GM12873 (cell line): Measurements from ENCODE around the gene USP5.

Source experiments
- TF ChIP-seq, protein P1 (sequence below): IDR thresholded peaks from 2 replicates; pipeline ENCODE4 v1.5.1; 2012; ENCODE audit warnings: low read depth, mild to moderate bottlenecking, moderate library complexity, low read length, control low read depth; ENCODE audit not compliant: insufficient read depth; ENCODE audit errors: missing control alignments

USP5 gene

DNA sequence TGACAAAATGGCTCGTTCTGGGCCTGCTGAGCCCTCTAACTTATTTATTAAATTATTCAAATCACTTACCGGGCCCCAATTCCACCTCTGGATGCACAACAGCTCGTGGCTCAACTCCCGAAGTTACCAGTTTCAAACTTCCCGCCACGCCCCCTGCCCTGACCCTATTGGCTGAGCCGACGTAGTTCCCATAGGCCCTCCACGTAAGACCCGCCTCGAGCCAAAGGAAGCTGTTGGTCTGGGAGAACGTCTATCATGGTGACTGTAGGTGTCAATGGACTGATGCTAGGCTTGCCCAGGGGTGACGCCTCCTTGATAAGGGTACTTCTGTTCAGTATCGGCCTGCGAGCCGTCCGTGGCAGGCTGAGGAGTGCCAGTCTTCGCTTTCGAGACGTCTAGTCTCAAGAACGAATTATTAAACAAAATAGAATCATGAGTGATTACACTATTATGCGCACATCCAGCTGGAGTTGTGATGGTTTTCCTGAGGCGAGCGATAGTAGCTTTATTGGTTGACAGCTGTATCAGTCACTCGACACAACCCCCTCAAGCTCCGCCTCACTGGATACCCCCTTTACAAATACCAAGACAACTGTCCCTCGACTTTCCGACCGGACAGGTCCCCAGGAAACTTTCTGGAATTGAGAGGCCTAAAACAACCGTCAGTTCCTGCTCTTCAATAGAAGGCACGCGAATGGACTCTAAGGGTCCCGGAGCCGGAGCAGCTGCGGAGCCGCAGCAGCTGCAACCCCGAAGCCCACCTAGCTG is 613 bp upstream of the USP5 start, which contains the start of gene CDCA3:
CDCA3 (minus strand) TSS at position 134 of the 768 bp plus-strand sequence. CDS start 334 bp downstream, outside the sequence.
- TF ChIP-seq, protein P1, sequence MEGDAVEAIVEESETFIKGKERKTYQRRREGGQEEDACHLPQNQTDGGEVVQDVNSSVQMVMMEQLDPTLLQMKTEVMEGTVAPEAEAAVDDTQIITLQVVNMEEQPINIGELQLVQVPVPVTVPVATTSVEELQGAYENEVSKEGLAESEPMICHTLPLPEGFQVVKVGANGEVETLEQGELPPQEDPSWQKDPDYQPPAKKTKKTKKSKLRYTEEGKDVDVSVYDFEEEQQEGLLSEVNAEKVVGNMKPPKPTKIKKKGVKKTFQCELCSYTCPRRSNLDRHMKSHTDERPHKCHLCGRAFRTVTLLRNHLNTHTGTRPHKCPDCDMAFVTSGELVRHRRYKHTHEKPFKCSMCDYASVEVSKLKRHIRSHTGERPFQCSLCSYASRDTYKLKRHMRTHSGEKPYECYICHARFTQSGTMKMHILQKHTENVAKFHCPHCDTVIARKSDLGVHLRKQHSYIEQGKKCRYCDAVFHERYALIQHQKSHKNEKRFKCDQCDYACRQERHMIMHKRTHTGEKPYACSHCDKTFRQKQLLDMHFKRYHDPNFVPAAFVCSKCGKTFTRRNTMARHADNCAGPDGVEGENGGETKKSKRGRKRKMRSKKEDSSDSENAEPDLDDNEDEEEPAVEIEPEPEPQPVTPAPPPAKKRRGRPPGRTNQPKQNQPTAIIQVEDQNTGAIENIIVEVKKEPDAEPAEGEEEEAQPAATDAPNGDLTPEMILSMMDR: no peak

DNA sequence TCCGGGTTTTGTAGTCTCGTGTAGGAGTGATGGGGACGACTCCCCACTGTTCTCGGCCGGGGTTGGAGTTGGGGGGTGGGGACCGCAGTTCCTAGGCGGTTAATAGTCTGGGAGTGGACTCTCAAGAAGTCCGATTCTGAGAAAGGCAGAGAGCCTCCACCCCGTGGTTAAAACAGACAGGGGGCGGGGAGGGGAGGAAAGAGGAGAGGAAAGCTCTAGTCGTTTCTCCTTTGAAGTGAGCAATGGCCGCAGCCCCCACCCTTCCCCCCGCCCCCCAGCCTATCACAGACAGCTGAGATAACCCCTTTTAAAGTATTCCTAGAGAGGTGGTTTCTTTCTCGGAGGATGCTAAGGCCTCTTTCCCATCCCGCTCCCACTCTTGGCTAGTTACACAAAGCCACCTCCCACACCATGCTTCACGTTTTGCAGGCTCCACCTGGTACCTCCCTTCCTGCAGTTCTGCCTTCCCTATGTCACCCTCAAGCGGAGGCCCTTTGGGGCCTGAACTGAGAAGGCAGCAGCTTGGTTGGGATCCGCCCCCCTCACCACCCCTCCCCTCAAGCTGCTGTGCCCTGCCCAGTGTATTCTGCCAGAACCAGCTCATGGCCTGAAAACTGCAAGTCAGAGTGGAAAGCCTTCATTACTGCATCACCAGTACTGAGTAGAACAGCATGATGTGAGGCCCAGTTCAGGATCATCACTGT is 853 bp downstream of the USP5 start:
- TF ChIP-seq, protein P1: no peak

DNA sequence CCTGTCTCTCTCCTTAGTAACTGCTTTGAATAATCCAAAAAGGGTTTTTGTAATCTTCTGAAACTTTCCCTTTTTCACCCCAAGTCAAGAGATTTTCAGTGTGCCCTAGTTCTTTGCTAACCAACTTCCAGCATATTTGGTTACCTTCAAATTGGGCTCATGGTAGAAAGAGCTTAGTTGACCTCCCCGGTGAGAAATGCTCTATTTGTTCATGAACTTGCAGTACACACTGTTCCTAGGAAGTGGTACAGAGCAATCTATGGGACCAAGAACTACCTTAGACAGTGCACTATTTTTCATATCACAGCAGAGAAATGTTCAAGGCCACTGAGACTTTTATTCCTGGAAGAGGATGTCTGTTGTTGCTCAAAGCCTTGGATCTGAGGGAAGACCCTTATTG is 1.7 kb downstream of the USP5 start:
- TF ChIP-seq, protein P1: no peak

DNA sequence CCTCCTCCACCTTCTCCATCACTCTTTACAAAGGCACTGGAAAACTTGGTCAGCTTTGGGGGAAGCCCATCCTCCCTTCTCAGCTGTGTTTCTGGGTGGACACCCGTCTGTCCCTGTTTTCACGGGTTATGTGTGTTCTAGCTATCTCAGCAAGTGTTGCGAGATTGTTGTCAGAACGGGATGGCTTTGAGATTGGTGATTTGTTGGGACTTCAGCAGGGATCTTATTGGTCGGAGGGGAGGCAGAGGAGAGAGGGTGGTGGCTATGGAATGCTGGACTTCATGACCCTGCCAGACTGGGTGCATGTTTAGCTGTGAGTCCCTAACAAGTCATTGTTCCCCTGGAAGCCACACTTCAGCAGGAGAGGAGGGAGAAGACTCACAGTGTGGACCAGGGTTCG is 2.1 kb downstream of the USP5 start:
- TF ChIP-seq, protein P1: no peak

DNA sequence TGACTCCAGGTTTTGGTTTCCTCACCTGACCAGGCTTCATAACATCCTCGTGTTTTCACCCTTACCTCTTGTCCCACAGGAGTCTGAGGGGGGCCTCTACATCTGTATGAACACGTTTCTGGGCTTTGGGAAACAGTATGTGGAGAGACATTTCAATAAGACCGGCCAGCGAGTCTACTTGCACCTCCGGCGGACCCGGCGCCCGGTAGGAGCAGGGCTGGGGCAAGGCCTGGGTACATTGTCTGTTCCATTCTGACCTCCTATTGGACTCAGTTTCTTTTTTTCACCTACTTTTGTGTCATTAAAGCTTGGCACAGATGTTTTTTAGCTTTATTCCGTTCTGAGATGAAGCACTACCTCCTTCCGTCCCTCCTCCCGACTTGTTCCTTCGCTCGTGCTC is 3.4 kb downstream of the USP5 start:
- TF ChIP-seq, protein P1: no peak

DNA sequence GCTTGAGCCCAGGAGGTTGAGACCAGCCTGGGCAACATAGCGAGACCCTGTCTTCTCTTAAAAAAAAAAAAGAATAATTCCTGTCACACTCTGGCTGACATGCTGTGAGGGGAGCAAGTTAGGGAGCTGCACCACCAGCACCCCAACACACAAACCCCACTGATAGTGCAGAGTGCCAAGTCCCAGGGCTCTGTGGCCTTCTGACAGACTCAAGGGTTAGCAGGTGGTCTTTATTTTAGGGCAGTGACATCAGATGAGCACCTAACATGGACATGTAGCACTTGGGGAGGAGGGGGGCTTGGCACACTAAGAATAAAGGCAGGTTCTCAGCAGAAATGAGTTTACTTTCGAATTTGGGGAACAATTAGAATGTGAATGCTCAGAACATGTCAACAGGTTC is 6.8 kb downstream of the USP5 start:
- TF ChIP-seq, protein P1: no peak

DNA sequence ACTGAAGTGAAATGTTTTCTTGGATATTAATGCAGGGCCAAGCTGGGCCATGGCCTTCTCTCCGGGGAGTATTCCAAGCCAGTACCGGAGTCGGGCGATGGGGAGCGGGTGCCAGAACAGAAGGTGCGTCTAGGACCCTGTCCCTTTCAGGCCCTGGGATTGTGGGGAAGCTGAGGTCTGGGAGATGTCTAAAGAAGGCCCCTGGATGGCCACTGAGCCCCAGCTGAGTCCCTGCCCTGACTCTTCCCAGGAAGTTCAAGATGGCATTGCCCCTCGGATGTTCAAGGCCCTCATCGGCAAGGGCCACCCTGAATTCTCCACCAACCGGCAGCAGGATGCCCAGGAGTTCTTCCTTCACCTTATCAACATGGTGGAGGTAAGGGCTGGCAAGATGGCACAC is 8.2 kb downstream of the USP5 start:
- TF ChIP-seq, protein P1: no peak
